Hepatocyte (in vitro differentiated cells): ENCODE measurements around the gene FUT1. TPM values are rescaled to one million over a fixed set of nuclear protein-coding genes. Genes with fewer than 3 reads are reported as not detected.
"Not testable (repeated sequence)": the region's sequence is repeated elsewhere in the genome, so short reads cannot be mapped to it uniquely, and the experiment has no call there.

Experiments used
- DNase-seq: peaks from one replicate; pipeline ENCODE4 v3.0.0-alpha.2; 2016; ENCODE audit warnings: low spot score
- H2AFZ ChIP-seq: fragments of 200-600 bp; sonication (generic); 2 replicates; pipeline ENCODE4 v1.6.0; 2016; ENCODE audit warnings: antibody characterized with exemption, mild to moderate bottlenecking
- H3K27ac ChIP-seq: fragments of 200-600 bp; sonication (generic); 2 replicates; pipeline ENCODE4 v1.5.1; 2016; ENCODE audit warnings: mild to moderate bottlenecking
- H3K27me3 ChIP-seq: fragments of 200-600 bp; sonication (generic); 2 replicates; pipeline ENCODE4 v1.6.1; 2016
- H3K36me3 ChIP-seq: fragments of 200-600 bp; sonication (generic); replicated peaks from 2 replicates; pipeline ENCODE4 v1.5.1; 2016; ENCODE audit warnings: low read depth; ENCODE audit not compliant: insufficient read depth
- H3K4me1 ChIP-seq: fragments of 200-600 bp; sonication (generic); 2 replicates; pipeline ENCODE4 v1.5.1; 2016; ENCODE audit warnings: mild to moderate bottlenecking, moderate library complexity; ENCODE audit not compliant: insufficient read depth
- H3K4me2 ChIP-seq: fragments of 200-600 bp; sonication (generic); 2 replicates; pipeline ENCODE4 v1.6.0; 2016
- H3K4me3 ChIP-seq: fragments of 200-600 bp; sonication (generic); 2 replicates; pipeline ENCODE4 v1.5.1; 2016; ENCODE audit warnings: mild to moderate bottlenecking
- H3K79me2 ChIP-seq: fragments of 200-600 bp; sonication (generic); 2 replicates; pipeline ENCODE4 v1.6.0; 2017; ENCODE audit warnings: mild to moderate bottlenecking
- H3K9me2 ChIP-seq: fragments of 200-600 bp; sonication (generic); replicated peaks from 2 replicates; pipeline ENCODE4 v1.6.0; 2017; ENCODE audit warnings: mild to moderate bottlenecking; ENCODE audit not compliant: insufficient read depth
- H3K9me3 ChIP-seq: fragments of 200-600 bp; sonication (generic); 2 replicates; pipeline ENCODE4 v1.5.1; 2016; ENCODE audit warnings: low read depth, mild to moderate bottlenecking
- H4K20me1 ChIP-seq: fragments of 200-600 bp; sonication (generic); 2 replicates; pipeline ENCODE4 v1.6.0; 2016; ENCODE audit warnings: mild to moderate bottlenecking; ENCODE audit not compliant: insufficient read depth, poor library complexity, severe bottlenecking
- CTCF ChIP-seq: fragments of 200-600 bp; sonication (generic); IDR thresholded peaks from 2 replicates; pipeline ENCODE4 v1.5.1; 2016; ENCODE audit warnings: antibody characterized with exemption, mild to moderate bottlenecking; ENCODE audit not compliant: poor library complexity
- EZH2 ChIP-seq: fragments of 200-600 bp; sonication (generic); IDR thresholded peaks from 2 replicates; pipeline ENCODE4 v1.6.1; 2016; ENCODE audit warnings: antibody characterized with exemption, mild to moderate bottlenecking, borderline replicate concordance
- EZH2phosphoT487 ChIP-seq: fragments of 200-600 bp; sonication (generic); IDR thresholded peaks from one replicate; pipeline ENCODE4 v1.6.1; 2018; ENCODE audit warnings: antibody characterized with exemption, mild to moderate bottlenecking, low read depth, moderate library complexity; ENCODE audit not compliant: unreplicated experiment, severe bottlenecking
- WGBS: methylation state at CpG from one replicate; pipeline ENCODE4 v1.1.6; 2016; ENCODE audit warnings: low lambda C conversion rate; ENCODE audit errors: missing lambda C conversion rate; 5-methylcytosine and 5-hydroxymethylcytosine counted together
- polyA plus RNA-seq: library from polyadenylated mRNA; unstranded; fragments of >200 nt; fragmentation: Nextera tagmentation; extraction: Ambion mirVana; gene quantifications from 2 replicates; pipeline ENCODE4 v1.2.1, GENCODE V29; 2016
- total RNA-seq: library from RNA; depleted of rRNA; stranded (reverse); fragments of >200 nt; gene quantifications from 2 replicates; pipeline ENCODE4 v1.2.3, GENCODE V29; 2014

The FUT1 gene
- total and polyA plus RNA-seq, 2 experiments from 2014 or later: 2.4 to 4.3 TPM

DNA sequence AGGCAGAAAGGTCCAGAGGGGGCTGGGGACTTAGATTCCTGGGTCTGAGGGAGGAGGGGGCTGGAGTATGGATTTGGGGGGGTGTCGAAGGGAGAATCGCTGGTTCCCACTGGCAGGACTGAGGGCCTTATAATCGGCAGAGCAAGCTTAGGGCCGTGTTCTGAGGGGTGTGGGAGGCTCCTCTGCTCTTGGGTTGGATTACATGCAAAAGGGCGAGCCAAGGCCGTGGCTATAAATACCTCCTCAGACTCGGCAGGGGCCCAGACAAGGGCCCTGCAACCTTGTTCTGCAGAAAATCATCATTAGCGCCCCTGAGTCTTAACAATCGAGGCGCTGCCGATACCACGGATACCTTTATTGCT is 32.2 kb downstream of the FUT1 start:
- H3K4me1 ChIP-seq: peaks cover 15% of the 10 kb centered on the region
- WGBS: 29% methylated on average over 9 of the region's 12 CpGs

GRCh38 chr19:48719263-48720171 is 32.9 kb downstream of the FUT1 start, which contains the start of gene MAMSTR:
Gene MAMSTR (minus strand): TSS chr19:48719725. CDS start chr19:48719031, 694 bp downstream.
- no peak within 1 kb of the TSS for H3K4me3 ChIP-seq

More for the DNA sequence above, 32.2 kb downstream of the FUT1 start:
- Histone ChIP-seq H3K9me3 (no peaks in the 10 kb centered on the region), H3K4me3 (no peak overlapping the region), H3K27ac (peak overlapping the region; percentile 10), H3K27me3 (no peaks in the 10 kb centered on the region), H3K79me2 (peaks cover 6% of the 10 kb centered on the region), H3K36me3 (no peaks in the 10 kb centered on the region), H2AFZ (no peak overlapping the region), H3K4me2 (peak overlapping the region; percentile 68), H4K20me1 (no peaks in the 10 kb centered on the region), H3K9me2 (no peaks in the 10 kb centered on the region)
- DNase-seq: no peak
- TF ChIP-seq EZH2: no peak
- TF ChIP-seq EZH2phosphoT487: no peak
- TF ChIP-seq CTCF: no peak

DNA sequence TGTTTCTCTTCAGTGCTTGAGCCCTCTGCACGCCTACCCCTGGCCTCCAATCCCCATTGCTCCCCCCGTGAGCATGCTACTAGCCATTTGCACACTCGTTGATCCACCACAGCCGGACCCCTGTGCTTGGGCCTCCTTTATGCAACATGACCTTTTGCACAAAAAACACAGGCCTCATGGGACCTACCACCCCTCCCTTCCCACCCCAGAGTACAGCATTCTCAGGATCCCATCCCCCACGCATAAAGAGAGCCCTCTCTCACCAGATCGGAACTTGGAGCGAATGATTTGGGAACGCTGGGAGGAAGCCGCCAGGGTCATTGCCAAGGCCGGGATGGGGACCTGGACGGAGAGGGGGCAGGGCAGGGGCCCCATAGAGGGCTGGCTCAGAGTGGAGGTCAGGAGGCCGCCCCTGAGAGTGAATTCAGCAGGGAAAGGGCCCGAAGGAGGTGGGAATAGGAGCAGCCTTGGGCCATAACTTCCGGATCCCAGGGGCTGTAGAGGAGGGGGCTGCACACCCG is 33.7 kb downstream of the FUT1 start:
- peaks cover 18% of the 10 kb centered on the region for H3K4me1 ChIP-seq
- H3K79me2 ChIP-seq: peaks cover 9% of the 10 kb centered on the region
- H4K20me1 ChIP-seq: no peaks in the 10 kb centered on the region
- no peak for TF ChIP-seq CTCF
- TF ChIP-seq EZH2phosphoT487: no peak
- TF ChIP-seq EZH2: no peak
- no peak for DNase-seq
- H3K27ac ChIP-seq: no peak overlapping the region
- H3K4me2 ChIP-seq: no peak overlapping the region
- H3K36me3 ChIP-seq: no peaks in the 10 kb centered on the region
- H3K9me2 ChIP-seq: no peaks in the 10 kb centered on the region
- no peaks in the 10 kb centered on the region for H3K27me3 ChIP-seq
- WGBS: 71% methylated on average over 15 of the region's 15 CpGs
- H2AFZ ChIP-seq: no peak overlapping the region
- no peak overlapping the region for H3K4me3 ChIP-seq
- H3K9me3 ChIP-seq: no peaks in the 10 kb centered on the region

More at GRCh38 chr19:48719263-48720171, 32.9 kb downstream of the FUT1 start, which contains the start of gene MAMSTR:
- Histone ChIP-seq H3K79me2 (peaks cover 9% of the 10 kb centered on the region), H3K9me3 (no peaks in the 10 kb centered on the region), H3K4me1 (peaks cover 18% of the 10 kb centered on the region), H4K20me1 (no peaks in the 10 kb centered on the region), H3K9me2 (no peaks in the 10 kb centered on the region), H3K4me2 (peak within 1 kb of the TSS; percentile 68), H2AFZ (no peak within 1 kb of the TSS), H3K27ac (peak within 1 kb of the TSS; percentile 10), H3K36me3 (no peaks in the 10 kb centered on the region), H3K27me3 (no peaks in the 10 kb centered on the region)
- TF ChIP-seq EZH2phosphoT487: no peak
- no peak for TF ChIP-seq EZH2
- no peak for TF ChIP-seq CTCF
- WGBS: 94% methylated on average over 26 of the region's 33 CpGs
- no peak for DNase-seq

DNA sequence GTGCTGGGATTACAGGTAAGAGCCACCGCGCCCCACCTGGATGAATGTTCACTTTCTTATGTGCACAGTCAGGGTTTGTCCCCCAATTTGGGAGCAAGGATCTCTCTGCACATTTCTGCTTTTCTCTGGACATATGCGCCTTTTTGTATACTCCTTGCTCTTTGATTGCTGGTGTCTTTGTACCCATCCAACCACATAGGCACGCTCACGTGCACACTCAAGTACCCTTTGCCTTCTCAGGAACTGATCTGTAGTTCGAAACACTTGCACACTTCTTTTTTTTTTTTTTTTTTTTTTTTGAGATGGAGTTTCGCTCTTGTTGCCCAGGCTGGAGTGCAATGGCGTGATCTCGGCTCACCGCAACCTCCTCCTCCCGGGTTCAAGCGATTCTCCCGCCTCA is 34.3 kb downstream of the FUT1 start:
- H3K4me2 ChIP-seq, H3K27me3 ChIP-seq, DNase-seq, H3K9me2 ChIP-seq, H3K9me3 ChIP-seq, H3K4me3 ChIP-seq, H4K20me1 ChIP-seq, H2AFZ ChIP-seq, H3K27ac ChIP-seq, H3K36me3 ChIP-seq: not testable (repeated sequence)
- H3K79me2 ChIP-seq: peaks cover 11% of the 10 kb centered on the region
- WGBS: 97% methylated on average over 12 of the region's 13 CpGs
- peaks cover 22% of the 10 kb centered on the region for H3K4me1 ChIP-seq
